Testis (tissue), 3 donors: ENCODE measurements around the gene CREG2. TPM values are rescaled to one million over a fixed set of nuclear protein-coding genes. Genes with fewer than 3 reads are reported as not detected.

Experiments used
- DNase-seq: peaks from one replicate; pipeline ENCODE4 v3.0.0-alpha.2; 2019
- H3K27ac ChIP-seq, 2 donors: fragments of 200-600 bp; sonication (generic); one replicate each; pipeline ENCODE4 v1.5.1; 2019
- H3K27me3 ChIP-seq: fragments of 200-600 bp; sonication (generic); one replicate; pipeline ENCODE4 v1.5.1; 2019
- H3K36me3 ChIP-seq: fragments of 200-600 bp; sonication (generic); one replicate; pipeline ENCODE4 v1.5.1; 2017; ENCODE audit warnings: low read depth; ENCODE audit errors: missing control alignments
- H3K4me1 ChIP-seq: fragments of 200-600 bp; sonication (generic); one replicate; pipeline ENCODE4 v1.5.1; 2019
- H3K4me3 ChIP-seq, 2 donors: fragments of 200-600 bp; sonication (generic); one replicate each; pipeline ENCODE4 v1.5.1; 2017 to 2019
- H3K9me3 ChIP-seq: fragments of 200-600 bp; sonication (generic); one replicate; pipeline ENCODE4 v1.5.1; 2017
- POLR2A ChIP-seq: fragments of 450-650 bp; IDR thresholded peaks from one replicate; pipeline ENCODE4 v1.6.1; 2017; ENCODE audit warnings: antibody characterized with exemption, mild to moderate bottlenecking, moderate library complexity
- WGBS, 2 donors: methylation state at CpG; one replicate each; pipeline ENCODE4 v1.1.5; 2018; 5-methylcytosine and 5-hydroxymethylcytosine counted together
- intact Hi-C: fragments of 100-400 bp; cut with DNase I; formaldehyde crosslinking; loops from one replicate; pipeline ENCODE4 v1.15.1; 2023; ENCODE audit warnings: low total_unique reads
- polyA plus RNA-seq: library from polyadenylated mRNA; stranded (reverse); fragments of 350-450 nt; fragmentation: Illumina TruSeq; extraction: RNeasy Lipid Tissue Mini Kit (QIAGEN cat#74804); gene quantifications from one replicate; pipeline ENCODE4 v1.2.3, GENCODE V29; 2014; ENCODE audit warnings: low read depth, low replicate concordance; ENCODE audit not compliant: insufficient read depth
- total RNA-seq, 2 donors: library from RNA; depleted of rRNA; stranded (reverse); fragments of >200 nt; gene quantifications; one replicate each; pipeline ENCODE4 v1.2.3, GENCODE V29; 2016
- TF ChIP-seq, protein P1 (sequence below), 3 experiments: fragments of 450-650 bp in 2 of 3; fragments of 200-600 bp in 1 of 3; sonication (generic) in 1 of 3; IDR thresholded peaks; one replicate each; pipeline ENCODE4 v1.5.1; 2016 to 2019; ENCODE audit warnings: antibody characterized with exemption in 3 of 3, mild to moderate bottlenecking in 2 of 3, moderate library complexity in 1 of 3

The CREG2 gene
- total and polyA plus RNA-seq, 3 donors from 2014 or later, result 0.19 to 0.47 (median 0.42) TPM

DNA sequence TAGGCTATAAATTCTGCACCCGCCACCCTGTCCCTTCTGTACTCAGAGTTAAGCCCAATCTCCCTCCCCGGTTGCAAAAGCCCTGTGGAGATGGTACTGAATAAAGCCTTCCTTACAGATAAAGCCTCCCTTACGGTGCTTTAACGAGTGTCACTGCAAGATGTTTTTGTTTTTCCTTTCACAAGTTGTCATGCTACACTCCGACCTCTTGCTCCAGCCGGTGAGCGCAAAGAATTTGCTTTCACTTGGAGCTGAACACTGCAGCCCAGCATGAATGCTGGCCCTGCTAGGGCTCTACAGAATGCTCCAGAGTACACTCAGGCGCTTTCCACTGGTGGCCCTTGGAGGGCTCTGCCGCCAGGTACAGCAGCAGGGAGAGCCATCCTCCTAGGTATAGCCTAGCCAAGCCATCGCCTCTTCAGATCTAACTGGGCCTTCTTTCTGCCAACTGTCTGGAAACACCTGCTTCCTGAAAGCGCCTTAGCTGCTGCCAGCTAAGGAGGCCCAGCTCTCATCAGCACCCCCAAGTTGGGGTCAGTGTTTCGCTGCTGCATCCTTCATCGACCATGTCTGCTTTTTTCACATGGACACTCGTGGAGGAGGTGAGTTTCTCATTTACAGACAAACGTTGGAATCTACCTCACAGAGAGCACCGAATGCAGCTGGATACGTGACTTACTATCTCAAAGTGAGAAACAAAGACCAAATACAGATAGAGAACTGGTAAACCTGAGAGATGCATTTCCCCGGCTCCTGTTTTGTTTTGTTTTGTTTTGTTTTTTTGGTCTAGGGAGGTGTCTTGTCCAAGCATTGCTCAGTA is 13.4 kb upstream of the CREG2 start:
- no peak for DNase-seq
- TF ChIP-seq POLR2A, result no peak
- TF ChIP-seq, protein P1, sequence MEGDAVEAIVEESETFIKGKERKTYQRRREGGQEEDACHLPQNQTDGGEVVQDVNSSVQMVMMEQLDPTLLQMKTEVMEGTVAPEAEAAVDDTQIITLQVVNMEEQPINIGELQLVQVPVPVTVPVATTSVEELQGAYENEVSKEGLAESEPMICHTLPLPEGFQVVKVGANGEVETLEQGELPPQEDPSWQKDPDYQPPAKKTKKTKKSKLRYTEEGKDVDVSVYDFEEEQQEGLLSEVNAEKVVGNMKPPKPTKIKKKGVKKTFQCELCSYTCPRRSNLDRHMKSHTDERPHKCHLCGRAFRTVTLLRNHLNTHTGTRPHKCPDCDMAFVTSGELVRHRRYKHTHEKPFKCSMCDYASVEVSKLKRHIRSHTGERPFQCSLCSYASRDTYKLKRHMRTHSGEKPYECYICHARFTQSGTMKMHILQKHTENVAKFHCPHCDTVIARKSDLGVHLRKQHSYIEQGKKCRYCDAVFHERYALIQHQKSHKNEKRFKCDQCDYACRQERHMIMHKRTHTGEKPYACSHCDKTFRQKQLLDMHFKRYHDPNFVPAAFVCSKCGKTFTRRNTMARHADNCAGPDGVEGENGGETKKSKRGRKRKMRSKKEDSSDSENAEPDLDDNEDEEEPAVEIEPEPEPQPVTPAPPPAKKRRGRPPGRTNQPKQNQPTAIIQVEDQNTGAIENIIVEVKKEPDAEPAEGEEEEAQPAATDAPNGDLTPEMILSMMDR (IDR thresholded peaks at IDR 0.05), result no peak
- Histone ChIP-seq H3K27ac (no peak overlapping the region), H3K4me3 (no peak overlapping the region), H3K27me3 (no peaks in the 10 kb centered on the region), H3K4me1 (no peaks in the 10 kb centered on the region), H3K36me3 (no peaks in the 10 kb centered on the region), H3K9me3 (no peaks in the 10 kb centered on the region)
- 78 to 80% methylated on average over 18 of the region's 18 CpGs for WGBS, 2 donors
- intact Hi-C loops, result no loop called here

DNA sequence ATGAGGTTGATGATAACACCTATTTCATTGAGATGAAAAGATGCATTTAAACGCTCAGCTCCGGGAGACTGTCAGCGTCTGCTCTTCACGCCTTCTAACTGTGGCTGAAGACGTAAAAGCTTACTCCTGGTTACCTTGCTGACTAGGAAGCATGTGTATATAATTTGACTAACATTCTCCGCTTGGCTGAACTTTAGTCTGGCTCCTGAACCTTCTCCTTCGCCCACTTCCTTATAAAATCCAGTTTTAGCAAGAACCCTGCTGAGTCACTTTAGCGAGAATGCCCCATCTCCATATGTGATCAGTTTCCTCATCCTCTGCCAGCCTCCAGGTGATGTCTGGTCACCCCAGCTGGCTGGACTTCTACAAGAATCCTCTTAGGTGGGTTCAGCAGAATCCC is 12.7 kb upstream of the CREG2 start:
- H3K4me3 ChIP-seq, result no peak overlapping the region
- H3K9me3 ChIP-seq, result no peaks in the 10 kb centered on the region
- no peak overlapping the region for H3K27ac ChIP-seq
- DNase-seq, result no peak
- intact Hi-C loops, result no loop called here
- no peaks in the 10 kb centered on the region for H3K4me1 ChIP-seq
- TF ChIP-seq, protein P1 (IDR thresholded peaks at IDR 0.05), result no peak
- TF ChIP-seq POLR2A, result no peak
- no peaks in the 10 kb centered on the region for H3K36me3 ChIP-seq
- no peaks in the 10 kb centered on the region for H3K27me3 ChIP-seq
- WGBS, 2 donors, result 86 to 88% methylated on average over 8 of the region's 8 CpGs

DNA sequence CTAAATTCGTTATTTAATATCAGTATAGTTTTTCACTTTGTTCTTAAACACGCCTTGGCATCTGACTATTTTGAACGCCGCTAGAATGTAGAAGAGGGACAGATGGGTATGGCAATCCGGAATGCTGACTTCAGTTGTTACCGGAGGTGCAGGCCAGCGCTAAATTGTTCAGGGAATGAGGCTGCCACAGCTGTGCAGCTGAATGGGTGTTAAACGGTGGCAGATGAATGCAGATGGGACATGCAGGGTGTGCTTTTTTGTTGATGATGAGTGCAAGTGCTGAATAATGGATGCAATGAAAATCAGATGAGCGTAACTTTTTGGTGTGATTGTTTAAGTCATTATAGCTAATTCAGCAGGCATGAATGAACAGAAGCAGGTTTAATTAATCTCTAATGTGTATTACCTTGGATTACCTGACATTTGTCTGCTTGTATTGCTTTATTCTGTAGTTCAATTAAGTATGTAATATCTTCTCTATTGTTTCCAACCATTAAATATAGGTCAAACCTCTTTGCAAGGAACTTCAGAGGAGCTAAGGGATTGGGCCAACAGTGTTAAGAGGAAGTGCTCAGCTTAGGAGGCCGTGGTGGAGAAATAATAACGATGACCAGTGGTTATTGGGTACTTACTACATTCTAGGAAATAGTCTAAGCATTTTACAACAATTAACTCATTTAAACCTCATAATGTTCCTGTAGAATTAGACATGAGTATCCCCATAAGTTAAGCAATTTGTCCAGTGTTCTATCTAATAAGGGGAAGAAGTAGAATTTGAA is 11.9 kb upstream of the CREG2 start:
- Histone ChIP-seq H3K36me3 (no peaks in the 10 kb centered on the region), H3K9me3 (no peaks in the 10 kb centered on the region), H3K27ac (no peak overlapping the region), H3K27me3 (no peaks in the 10 kb centered on the region), H3K4me1 (no peaks in the 10 kb centered on the region), H3K4me3 (no peak overlapping the region)
- TF ChIP-seq, protein P1 (IDR thresholded peaks at IDR 0.05), result no peak
- no peak for TF ChIP-seq POLR2A
- DNase-seq, result no peak
- intact Hi-C loops, result no loop called here
- WGBS, 2 donors, result 86 to 88% methylated on average over 11 of the region's 11 CpGs

DNA sequence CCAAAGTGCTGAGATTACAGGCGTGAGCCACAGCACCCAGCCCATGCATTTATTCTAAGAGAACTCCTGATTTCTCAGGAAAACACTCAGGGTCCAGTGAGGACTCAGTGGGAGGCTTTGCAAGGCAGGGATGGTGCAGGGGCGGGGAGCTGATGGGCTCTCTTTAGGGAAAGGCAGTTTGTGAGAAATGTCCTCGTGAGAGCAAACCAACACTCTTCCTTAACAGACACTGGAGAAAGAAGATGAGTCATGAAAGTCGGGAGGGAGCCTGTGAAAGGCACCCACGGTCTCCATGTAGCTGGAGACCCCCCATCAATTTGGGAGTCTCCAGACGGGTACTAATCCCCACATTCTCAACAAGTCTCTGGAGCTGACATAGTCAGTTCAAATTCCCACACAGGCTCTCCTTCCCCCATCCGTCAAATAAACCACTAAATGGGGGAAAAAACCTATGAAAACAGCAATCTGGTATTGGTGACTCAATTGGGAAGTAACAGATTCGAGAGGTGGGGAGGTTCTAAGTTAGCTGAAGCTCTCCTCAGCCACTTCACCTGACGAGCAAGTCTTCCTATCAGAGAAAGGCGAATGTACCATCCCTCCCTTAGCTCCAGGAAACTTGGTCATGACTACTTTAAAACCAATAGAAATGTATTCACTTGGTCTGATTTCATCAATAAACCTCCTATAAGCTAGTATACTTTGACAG is 11.0 kb upstream of the CREG2 start:
- H3K9me3 ChIP-seq, result no peaks in the 10 kb centered on the region
- intact Hi-C loops, result no loop called here
- H3K27me3 ChIP-seq, result no peaks in the 10 kb centered on the region
- no peak for TF ChIP-seq POLR2A
- TF ChIP-seq, protein P1 (IDR thresholded peaks at IDR 0.05), result no peak
- H3K36me3 ChIP-seq, result no peaks in the 10 kb centered on the region
- DNase-seq, result no peak
- no peaks in the 10 kb centered on the region for H3K4me1 ChIP-seq
- H3K4me3 ChIP-seq, result no peak overlapping the region
- no peak overlapping the region for H3K27ac ChIP-seq
- WGBS, 2 donors, result 84 to 86% methylated on average over 9 to 10 of the region's 10 CpGs
